Natural killer cell (primary cell): ENCODE measurements around the gene ERF. TPM values are rescaled to one million over a fixed set of nuclear protein-coding genes. Genes with fewer than 3 reads are reported as not detected.

Experiments
- ATAC-seq, 3 donors: fragments of 150-1000 bp in 2 of 3; fragments of 200-7000 bp in 1 of 3; cut with Tn5 transposase; 1 replicate in 1 of 3; 2 replicates in 2 of 3; pipeline ENCODE4 v1.10.0; 2021; ENCODE audit warnings: mild to moderate bottlenecking in 2 of 3, moderate library complexity in 2 of 3
- DNase-seq, 2 donors: peaks; one replicate each; pipeline versions ENCODE4 v3.0.0 to v3.0.0-alpha.2; 2013 to 2021; ENCODE audit warnings: mixed read lengths in 1 of 2
- H3K27ac ChIP-seq: one replicate; pipeline ENCODE4 v1.5.1; 2013; ENCODE audit warnings: mild to moderate bottlenecking, low read length
- H3K27me3 ChIP-seq: one replicate; pipeline ENCODE4 v1.6.1; 2013; ENCODE audit warnings: low read length; ENCODE audit not compliant: control insufficient read depth, insufficient read depth
- H3K36me3 ChIP-seq: one replicate; pipeline ENCODE4 v1.6.1; 2013; ENCODE audit warnings: low read length; ENCODE audit not compliant: control insufficient read depth, insufficient read depth
- H3K4me1 ChIP-seq: one replicate; pipeline ENCODE4 v1.6.1; 2013; ENCODE audit warnings: low read length; ENCODE audit not compliant: control insufficient read depth, insufficient read depth
- H3K4me3 ChIP-seq: one replicate; pipeline ENCODE4 v1.5.1; 2013; ENCODE audit warnings: low read length
- H3K9me3 ChIP-seq: one replicate; pipeline ENCODE4 v1.6.1; 2013; ENCODE audit warnings: low read length; ENCODE audit not compliant: control insufficient read depth, insufficient read depth
- H3K27ac Mint-ChIP-seq, 2 donors: one replicate each; pipeline ENCODE4 v1.8.0; 2022; ENCODE audit warnings: mild to moderate bottlenecking in 2 of 2, mixed read lengths in 2 of 2, moderate library complexity in 1 of 2
- H3K27me3 Mint-ChIP-seq, 2 donors: one replicate each; pipeline ENCODE4 v1.8.0; 2022; ENCODE audit warnings: low read depth in 2 of 2, mixed read lengths in 2 of 2
- H3K36me3 Mint-ChIP-seq: one replicate; pipeline ENCODE4 v1.8.0; 2022; ENCODE audit warnings: mixed read lengths
- H3K4me1 Mint-ChIP-seq, 2 donors: one replicate each; pipeline ENCODE4 v1.8.0; 2022; ENCODE audit warnings: mixed read lengths in 2 of 2
- H3K4me3 Mint-ChIP-seq: one replicate; pipeline ENCODE4 v1.8.0; 2022; ENCODE audit warnings: mild to moderate bottlenecking, moderate library complexity, mixed read lengths
- H3K9me3 Mint-ChIP-seq, 2 donors: one replicate each; pipeline ENCODE4 v1.8.0; 2022; ENCODE audit warnings: mixed read lengths in 2 of 2
- CTCF ChIP-seq: fragments of 200-600 bp; IDR thresholded peaks from one replicate; pipeline ENCODE4 v1.8.0; 2022; ENCODE audit warnings: antibody characterized with exemption
- WGBS: methylation state at CpG from one replicate; pipeline ENCODE4 v1.1.7; 2013; ENCODE audit warnings: missing lambda C conversion rate; ENCODE audit not compliant: insufficient coverage; 5-methylcytosine and 5-hydroxymethylcytosine counted together
- intact Hi-C: fragments of 100-400 bp; cut with micrococcal nuclease; formaldehyde crosslinking; loops from one replicate; pipeline ENCODE4 v1.14.2; 2022
- total RNA-seq, 4 donors: library from RNA; stranded (reverse); fragments of 120-200 nt in 1 of 4; gene quantifications; one replicate each; pipeline versions ENCODE4 v1.2.3 to v1.2.4, GENCODE V29; 2013 to 2022

The ERF gene
- total RNA-seq, 3 donors from 2014 or later (not counting 1 experiment from before 2014, with no cell fraction given), result 58.3 to 115 (median 75.6) TPM

- 97% methylated on average over 33 of the region's 33 CpGs for WGBS
- DNase-seq (no peak), ATAC-seq (no peak)
- H3K36me3 Mint-ChIP-seq, result no peaks in the 10 kb centered on the region
- H3K27ac ChIP-seq, result no peak overlapping the region
- no peaks in the 10 kb centered on the region for H3K9me3 ChIP-seq
- no peaks in the 10 kb centered on the region for H3K27me3 ChIP-seq
- no peak overlapping the region for H3K4me3 ChIP-seq
- H3K9me3 Mint-ChIP-seq, result no peaks in the 10 kb centered on the region
- peaks cover 53% of the 10 kb centered on the region for H3K36me3 ChIP-seq
- H3K4me3 Mint-ChIP-seq, result no peak overlapping the region
- no peak for TF ChIP-seq CTCF
- H3K27ac Mint-ChIP-seq, result no peak overlapping the region
- peaks cover 18 to 34% of the 10 kb centered on the region in 2 donors for H3K4me1 Mint-ChIP-seq
- intact Hi-C loops, result no loop called here
- H3K27me3 Mint-ChIP-seq, result no peaks in the 10 kb centered on the region
- peaks cover 10% of the 10 kb centered on the region for H3K4me1 ChIP-seq
These were observed 29.1 kb downstream of the ERF start for GRCh38 chr19:42225718-42226292.

- Histone ChIP-seq H3K36me3 (peaks cover 48% of the 10 kb centered on the region), H3K27ac (no peak overlapping the region), H3K4me3 (no peak overlapping the region), H3K4me1 (peaks cover 16% of the 10 kb centered on the region), H3K9me3 (no peaks in the 10 kb centered on the region), H3K27me3 (no peaks in the 10 kb centered on the region)
- no peak overlapping the region for H3K27ac Mint-ChIP-seq
- no peaks in the 10 kb centered on the region for H3K27me3 Mint-ChIP-seq
- DNase-seq (no peak), ATAC-seq (no peak)
- H3K4me1 Mint-ChIP-seq, result peaks cover 24 to 41% of the 10 kb centered on the region in 2 donors
- H3K36me3 Mint-ChIP-seq, result no peaks in the 10 kb centered on the region
- H3K4me3 Mint-ChIP-seq, result no peak overlapping the region
- intact Hi-C loops, result no loop called here
- WGBS, result 97% methylated on average over 37 of the region's 37 CpGs
- no peaks in the 10 kb centered on the region for H3K9me3 Mint-ChIP-seq
- TF ChIP-seq CTCF, result no peak
These were observed 29.8 kb downstream of the ERF start for GRCh38 chr19:42224940-42225717.

GRCh38 chr19:42220751-42221097 is 34.2 kb downstream of the ERF start:
- Mint-ChIP-seq H3K4me1 (peaks cover 45 to 52% of the 10 kb centered on the region in 2 donors), H3K27ac (peak overlapping the region; percentile 98 to 100), H3K9me3 (no peaks in the 10 kb centered on the region), H3K36me3 (no peaks in the 10 kb centered on the region), H3K27me3 (no peaks in the 10 kb centered on the region), H3K4me3 (peak overlapping the region; percentile 98)
- DNase-seq (no peak), ATAC-seq (no peak)
- Histone ChIP-seq H3K4me1 (peaks cover 49% of the 10 kb centered on the region), H3K27me3 (no peaks in the 10 kb centered on the region), H3K9me3 (no peaks in the 10 kb centered on the region), H3K27ac (peak overlapping the region; percentile 76), H3K4me3 (peak overlapping the region; percentile 84), H3K36me3 (peaks cover 23% of the 10 kb centered on the region)
- no peak for TF ChIP-seq CTCF
- intact Hi-C loops, result loop anchor here (1.0 kb wide), 1 partner anchor 22 kb away; the partner anchor contains the start of gene GSK3A
- WGBS, result 6% methylated on average over 6 of the region's 6 CpGs
